Hepatocyte (in vitro differentiated cells): ENCODE data around the gene CASD1. TPM values are rescaled to one million over a fixed set of nuclear protein-coding genes. Genes with fewer than 3 reads are reported as not detected.

Experiments used
- DNase-seq: peaks from one replicate; pipeline ENCODE4 v3.0.0-alpha.2; 2016; ENCODE audit warnings: low spot score
- H2AFZ ChIP-seq: fragments of 200-600 bp; sonication (generic); 2 replicates; pipeline ENCODE4 v1.6.0; 2016; ENCODE audit warnings: antibody characterized with exemption, mild to moderate bottlenecking
- H3K27ac ChIP-seq: fragments of 200-600 bp; sonication (generic); 2 replicates; pipeline ENCODE4 v1.5.1; 2016; ENCODE audit warnings: mild to moderate bottlenecking
- H3K27me3 ChIP-seq: fragments of 200-600 bp; sonication (generic); 2 replicates; pipeline ENCODE4 v1.6.1; 2016
- H3K36me3 ChIP-seq: fragments of 200-600 bp; sonication (generic); replicated peaks from 2 replicates; pipeline ENCODE4 v1.5.1; 2016; ENCODE audit warnings: low read depth; ENCODE audit not compliant: insufficient read depth
- H3K4me1 ChIP-seq: fragments of 200-600 bp; sonication (generic); 2 replicates; pipeline ENCODE4 v1.5.1; 2016; ENCODE audit warnings: mild to moderate bottlenecking, moderate library complexity; ENCODE audit not compliant: insufficient read depth
- H3K4me2 ChIP-seq: fragments of 200-600 bp; sonication (generic); 2 replicates; pipeline ENCODE4 v1.6.0; 2016
- H3K4me3 ChIP-seq: fragments of 200-600 bp; sonication (generic); 2 replicates; pipeline ENCODE4 v1.5.1; 2016; ENCODE audit warnings: mild to moderate bottlenecking
- H3K79me2 ChIP-seq: fragments of 200-600 bp; sonication (generic); 2 replicates; pipeline ENCODE4 v1.6.0; 2017; ENCODE audit warnings: mild to moderate bottlenecking
- H3K9me2 ChIP-seq: fragments of 200-600 bp; sonication (generic); replicated peaks from 2 replicates; pipeline ENCODE4 v1.6.0; 2017; ENCODE audit warnings: mild to moderate bottlenecking; ENCODE audit not compliant: insufficient read depth
- H3K9me3 ChIP-seq: fragments of 200-600 bp; sonication (generic); 2 replicates; pipeline ENCODE4 v1.5.1; 2016; ENCODE audit warnings: low read depth, mild to moderate bottlenecking
- H4K20me1 ChIP-seq: fragments of 200-600 bp; sonication (generic); 2 replicates; pipeline ENCODE4 v1.6.0; 2016; ENCODE audit warnings: mild to moderate bottlenecking; ENCODE audit not compliant: insufficient read depth, poor library complexity, severe bottlenecking
- EZH2 ChIP-seq: fragments of 200-600 bp; sonication (generic); IDR thresholded peaks from 2 replicates; pipeline ENCODE4 v1.6.1; 2016; ENCODE audit warnings: antibody characterized with exemption, mild to moderate bottlenecking, borderline replicate concordance
- EZH2phosphoT487 ChIP-seq: fragments of 200-600 bp; sonication (generic); IDR thresholded peaks from one replicate; pipeline ENCODE4 v1.6.1; 2018; ENCODE audit warnings: antibody characterized with exemption, mild to moderate bottlenecking, low read depth, moderate library complexity; ENCODE audit not compliant: unreplicated experiment, severe bottlenecking
- WGBS: methylation state at CpG from one replicate; pipeline ENCODE4 v1.1.6; 2016; ENCODE audit warnings: low lambda C conversion rate; ENCODE audit errors: missing lambda C conversion rate; 5-methylcytosine and 5-hydroxymethylcytosine counted together
- polyA plus RNA-seq: library from polyadenylated mRNA; unstranded; fragments of >200 nt; fragmentation: Nextera tagmentation; extraction: Ambion mirVana; gene quantifications from 2 replicates; pipeline ENCODE4 v1.2.1, GENCODE V29; 2016
- total RNA-seq: library from RNA; depleted of rRNA; stranded (reverse); fragments of >200 nt; gene quantifications from 2 replicates; pipeline ENCODE4 v1.2.3, GENCODE V29; 2014
- TF ChIP-seq, protein P1 (sequence below): fragments of 200-600 bp; sonication (generic); IDR thresholded peaks from 2 replicates; pipeline ENCODE4 v1.5.1; 2016; ENCODE audit warnings: antibody characterized with exemption, mild to moderate bottlenecking; ENCODE audit not compliant: poor library complexity

The CASD1 gene
- total and polyA plus RNA-seq, 2 experiments from 2014 or later = 13.7 to 43.3 TPM

DNA sequence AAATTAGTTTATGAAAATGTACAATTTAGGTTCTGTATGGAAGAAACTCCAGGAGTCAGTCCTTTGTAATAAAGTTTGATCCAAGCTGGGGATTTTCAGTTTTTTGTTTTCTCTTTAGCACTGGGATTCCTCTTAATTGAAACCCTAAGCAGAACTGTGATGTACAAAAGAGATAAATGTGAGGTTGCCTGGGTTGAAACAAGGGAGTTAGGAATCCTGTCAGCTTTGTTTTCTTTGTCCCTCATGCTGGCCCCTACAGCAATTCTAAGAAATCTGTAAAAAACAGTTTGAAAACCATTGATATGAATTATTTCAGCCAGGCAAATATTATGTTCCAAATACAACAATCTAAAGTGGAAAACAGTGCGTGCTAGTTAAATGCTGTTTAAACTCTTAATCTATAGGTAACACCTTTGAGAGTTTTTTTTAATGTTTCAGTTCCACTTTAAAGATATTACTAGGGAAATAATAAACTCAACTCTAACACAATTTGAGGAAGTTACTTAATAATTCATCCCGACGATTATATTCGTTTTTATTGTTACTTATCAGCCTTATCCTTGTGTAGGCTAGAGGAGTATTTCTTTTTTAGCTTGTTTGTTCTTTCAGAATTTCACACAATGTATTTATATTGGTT is 81.0 kb downstream of the CASD1 start:
- DNase-seq = no peak
- Histone ChIP-seq H3K36me3 (no peaks in the 10 kb centered on the region), H2AFZ (no peak overlapping the region), H4K20me1 (no peaks in the 10 kb centered on the region), H3K9me2 (no peaks in the 10 kb centered on the region), H3K9me3 (no peaks in the 10 kb centered on the region), H3K4me2 (no peak overlapping the region), H3K27ac (peak overlapping the region; percentile 27), H3K27me3 (no peaks in the 10 kb centered on the region), H3K79me2 (no peaks in the 10 kb centered on the region), H3K4me3 (no peak overlapping the region), H3K4me1 (peaks cover 9% of the 10 kb centered on the region)
- TF ChIP-seq EZH2 (no peak), EZH2phosphoT487 (no peak)
- TF ChIP-seq, protein P1, sequence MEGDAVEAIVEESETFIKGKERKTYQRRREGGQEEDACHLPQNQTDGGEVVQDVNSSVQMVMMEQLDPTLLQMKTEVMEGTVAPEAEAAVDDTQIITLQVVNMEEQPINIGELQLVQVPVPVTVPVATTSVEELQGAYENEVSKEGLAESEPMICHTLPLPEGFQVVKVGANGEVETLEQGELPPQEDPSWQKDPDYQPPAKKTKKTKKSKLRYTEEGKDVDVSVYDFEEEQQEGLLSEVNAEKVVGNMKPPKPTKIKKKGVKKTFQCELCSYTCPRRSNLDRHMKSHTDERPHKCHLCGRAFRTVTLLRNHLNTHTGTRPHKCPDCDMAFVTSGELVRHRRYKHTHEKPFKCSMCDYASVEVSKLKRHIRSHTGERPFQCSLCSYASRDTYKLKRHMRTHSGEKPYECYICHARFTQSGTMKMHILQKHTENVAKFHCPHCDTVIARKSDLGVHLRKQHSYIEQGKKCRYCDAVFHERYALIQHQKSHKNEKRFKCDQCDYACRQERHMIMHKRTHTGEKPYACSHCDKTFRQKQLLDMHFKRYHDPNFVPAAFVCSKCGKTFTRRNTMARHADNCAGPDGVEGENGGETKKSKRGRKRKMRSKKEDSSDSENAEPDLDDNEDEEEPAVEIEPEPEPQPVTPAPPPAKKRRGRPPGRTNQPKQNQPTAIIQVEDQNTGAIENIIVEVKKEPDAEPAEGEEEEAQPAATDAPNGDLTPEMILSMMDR = no peak
- WGBS = 83% methylated on average over 4 of the region's 4 CpGs

GRCh38 chr7:94591176-94591575 is 81.6 kb downstream of the CASD1 start:
- H3K79me2 ChIP-seq = no peaks in the 10 kb centered on the region
- no peak overlapping the region for H3K4me2 ChIP-seq
- 86% methylated on average over 2 of the region's 2 CpGs for WGBS
- H3K4me1 ChIP-seq = peaks cover 9% of the 10 kb centered on the region
- H3K4me3 ChIP-seq = no peak overlapping the region
- no peak overlapping the region for H2AFZ ChIP-seq
- H3K27ac ChIP-seq = peak overlapping the region; percentile 27
- DNase-seq = no peak
- H3K9me3 ChIP-seq = no peaks in the 10 kb centered on the region
- TF ChIP-seq, protein P1 = no peak
- no peak for TF ChIP-seq EZH2
- no peak for TF ChIP-seq EZH2phosphoT487
- H3K36me3 ChIP-seq = no peaks in the 10 kb centered on the region
- no peaks in the 10 kb centered on the region for H3K9me2 ChIP-seq
- no peaks in the 10 kb centered on the region for H4K20me1 ChIP-seq
- no peaks in the 10 kb centered on the region for H3K27me3 ChIP-seq

DNA sequence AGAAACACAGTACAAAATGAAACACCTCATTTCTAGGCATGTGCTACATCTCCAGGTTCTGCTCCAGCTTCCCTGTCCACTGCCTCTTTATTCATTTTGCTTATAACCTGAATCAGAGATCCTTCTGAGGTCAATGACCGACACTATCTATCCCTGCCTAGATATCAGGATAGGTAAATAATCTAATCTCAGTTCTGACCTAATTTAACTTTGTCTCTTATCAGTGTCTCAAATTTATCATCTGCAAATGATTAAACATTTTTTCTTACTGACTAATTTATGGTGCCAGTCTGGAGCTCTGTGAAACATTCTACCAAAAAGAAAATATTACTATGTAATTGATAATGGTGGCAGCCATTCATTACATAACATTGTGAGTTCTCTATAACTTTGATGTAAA is 85.3 kb downstream of the CASD1 start:
- WGBS = 53% methylated on average over 1 of the region's 1 CpG
- no peak for DNase-seq
- peak overlapping the region; percentile 10 for H3K4me2 ChIP-seq
- H3K36me3 ChIP-seq = no peaks in the 10 kb centered on the region
- no peaks in the 10 kb centered on the region for H3K9me3 ChIP-seq
- peak overlapping the region; percentile 5 for H3K27ac ChIP-seq
- no peaks in the 10 kb centered on the region for H4K20me1 ChIP-seq
- TF ChIP-seq EZH2 (no peak), EZH2phosphoT487 (no peak)
- TF ChIP-seq, protein P1 = no peak
- H2AFZ ChIP-seq = no peak overlapping the region
- H3K4me1 ChIP-seq = peaks cover 9% of the 10 kb centered on the region
- no peaks in the 10 kb centered on the region for H3K9me2 ChIP-seq
- H3K27me3 ChIP-seq = no peaks in the 10 kb centered on the region
- no peaks in the 10 kb centered on the region for H3K79me2 ChIP-seq
- no peak overlapping the region for H3K4me3 ChIP-seq
